GM18511 (cell line): ENCODE data around the gene NUMA1.

Experiments used
- ATAC-seq: cut with Tn5 transposase; IDR thresholded peaks from one replicate; pipeline ENCODE4 v1.9.1; 2021; ENCODE audit warnings: mild to moderate bottlenecking, moderate library complexity; ENCODE audit not compliant: unreplicated experiment

NUMA1 gene

GRCh38 chr11:72066855-72067254 is 13.5 kb downstream of the NUMA1 start:
- no peak for ATAC-seq

GRCh38 chr11:72061739-72062396 is 18.5 kb downstream of the NUMA1 start:
- ATAC-seq, result no peak

GRCh38 chr11:72058416-72059034 is 21.8 kb downstream of the NUMA1 start:
- ATAC-seq, result no peak

GRCh38 chr11:72048766-72049460 is 31.4 kb downstream of the NUMA1 start:
- ATAC-seq, result no peak

- no peak for ATAC-seq
Measured at GRCh38 chr11:72045849-72046248, 34.5 kb downstream of the NUMA1 start.

- no peak for ATAC-seq
Measured at GRCh38 chr11:72042064-72042745, 38.1 kb downstream of the NUMA1 start.

GRCh38 chr11:72041364-72042063 is 38.8 kb downstream of the NUMA1 start:
- no peak for ATAC-seq

GRCh38 chr11:72040491-72041363 is 39.6 kb downstream of the NUMA1 start:
- ATAC-seq, result no peak

- ATAC-seq, result no peak
Measured at GRCh38 chr11:72039856-72040401, 40.4 kb downstream of the NUMA1 start.

- no peak for ATAC-seq
Measured at GRCh38 chr11:72039031-72039855, 41.1 kb downstream of the NUMA1 start.

GRCh38 chr11:72038491-72038890 is 41.9 kb downstream of the NUMA1 start:
- no peak for ATAC-seq

- no peak for ATAC-seq
Measured at GRCh38 chr11:72037554-72038311, 42.6 kb downstream of the NUMA1 start.

GRCh38 chr11:72036687-72037086 is 43.7 kb downstream of the NUMA1 start:
- ATAC-seq, result no peak

GRCh38 chr11:72030472-72031045 is 49.8 kb downstream of the NUMA1 start:
- ATAC-seq, result no peak

- no peak for ATAC-seq
Measured at GRCh38 chr11:72026090-72026489, 54.3 kb downstream of the NUMA1 start.

GRCh38 chr11:72024069-72024754 is 56.1 kb downstream of the NUMA1 start:
- no peak for ATAC-seq

- no peak for ATAC-seq
Measured at GRCh38 chr11:72023335-72023734, 57.0 kb downstream of the NUMA1 start.
